Stimulated activated effector memory CD8-positive, alpha-beta T cell treated with anti-CD3 and anti-CD28 coated beads, Interleukin-12 subunit alpha, Interleukin-12 subunit beta, amount 100 ng/mL, for 72 hours (primary cell): ENCODE data around the gene HEY2.
A peak's percentile ranks its signal among the peaks of the same experiment; 100 is the strongest.

ENCODE experiments used
- ATAC-seq: fragments of 150-1000 bp; cut with Tn5 transposase; 2 replicates; pipeline ENCODE4 v1.10.0; 2021
- DNase-seq, 2 donors: peaks; one replicate each; pipeline ENCODE4 v3.0.0; 2021 to 2022; ENCODE audit warnings: low spot score in 2 of 2
- H3K27ac Mint-ChIP-seq: one replicate; pipeline ENCODE4 v1.8.0; 2022; ENCODE audit warnings: mild to moderate bottlenecking, mixed read lengths
- H3K36me3 Mint-ChIP-seq: one replicate; pipeline ENCODE4 v1.8.0; 2022; ENCODE audit warnings: mild to moderate bottlenecking, mixed read lengths
- H3K4me1 Mint-ChIP-seq: one replicate; pipeline ENCODE4 v1.8.0; 2022; ENCODE audit warnings: mixed read lengths
- H3K4me3 Mint-ChIP-seq: one replicate; pipeline ENCODE4 v1.8.0; 2022; ENCODE audit warnings: mild to moderate bottlenecking, mixed read lengths
- H3K9me3 Mint-ChIP-seq: one replicate; pipeline ENCODE4 v1.8.0; 2022; ENCODE audit warnings: mixed read lengths

Gene HEY2

DNA sequence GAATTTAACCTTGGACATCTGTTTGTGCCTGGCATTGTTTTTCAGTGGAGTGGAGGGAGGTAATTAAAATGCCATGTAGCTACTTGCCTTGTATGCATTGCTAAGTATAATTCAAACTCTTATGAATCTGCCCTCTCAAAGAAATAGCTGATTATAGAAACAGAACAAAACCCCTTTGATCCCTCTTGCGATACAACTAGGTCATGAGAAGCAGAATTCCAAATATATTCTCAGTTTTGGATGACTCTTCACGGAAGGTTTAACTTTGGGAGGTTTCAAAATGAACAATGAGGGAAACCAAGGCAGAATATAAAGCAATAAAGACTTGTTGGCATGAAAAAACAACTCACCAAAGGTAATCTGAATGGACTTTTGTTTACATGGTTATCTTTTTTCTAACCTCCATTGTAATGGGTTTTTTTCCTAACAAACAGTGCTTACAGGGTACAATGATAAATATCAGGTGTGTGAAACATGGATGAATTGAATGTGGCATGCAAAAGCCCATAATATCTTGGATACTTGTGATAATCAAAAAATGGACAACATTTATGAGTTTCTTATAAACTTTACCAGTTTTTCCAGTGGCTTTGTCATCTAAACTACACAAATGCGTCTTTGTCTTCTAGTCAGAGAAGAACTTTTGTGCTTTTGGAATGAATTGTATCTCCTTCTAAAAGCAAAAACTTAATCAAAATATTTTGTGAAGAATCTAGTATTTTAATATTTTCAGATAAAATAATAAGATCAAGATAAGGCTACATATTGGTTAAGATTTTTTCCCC, 15.7 kb upstream of the HEY2 start:
- DNase-seq (no peak), ATAC-seq (no peak)
- Mint-ChIP-seq H3K9me3 (no peaks in the 10 kb centered on the region), H3K36me3 (no peaks in the 10 kb centered on the region), H3K4me3 (no peak overlapping the region), H3K27ac (no peak overlapping the region), H3K4me1 (no peaks in the 10 kb centered on the region)

- Mint-ChIP-seq H3K27ac (no peak overlapping the region), H3K4me3 (no peak overlapping the region), H3K4me1 (no peaks in the 10 kb centered on the region), H3K36me3 (no peaks in the 10 kb centered on the region), H3K9me3 (no peaks in the 10 kb centered on the region)
- no peak for DNase-seq
- no peak for ATAC-seq
Measured at GRCh38 chr6:125738276-125738675, 11.2 kb upstream of the HEY2 start.

DNA sequence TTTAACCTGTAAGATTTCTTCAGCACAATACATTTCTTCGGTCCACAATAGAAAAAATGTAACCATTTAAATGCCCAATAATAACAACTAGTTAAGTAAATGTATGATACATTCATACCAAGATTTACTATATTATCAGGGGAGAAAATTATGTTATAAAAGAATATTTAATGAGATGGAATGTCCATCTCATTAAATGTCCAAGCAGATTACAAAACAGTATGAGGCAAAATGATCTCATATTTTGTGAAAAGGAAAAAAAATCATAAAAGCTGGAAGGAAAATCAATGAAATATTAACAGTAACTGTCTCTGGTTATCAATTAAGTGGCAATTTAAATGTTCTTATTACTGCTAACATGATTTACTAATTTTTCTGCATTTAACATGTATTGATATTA, 10.1 kb upstream of the HEY2 start:
- Mint-ChIP-seq H3K4me3 (no peak overlapping the region), H3K27ac (no peak overlapping the region), H3K4me1 (no peaks in the 10 kb centered on the region), H3K36me3 (no peaks in the 10 kb centered on the region), H3K9me3 (no peaks in the 10 kb centered on the region)
- DNase-seq (no peak), ATAC-seq (no peak)

GRCh38 chr6:125741336-125741735, 8.1 kb upstream of the HEY2 start:
- peak; percentile 62 for ATAC-seq
- Mint-ChIP-seq H3K4me3 (no peak overlapping the region), H3K4me1 (peaks cover 4% of the 10 kb centered on the region), H3K36me3 (no peaks in the 10 kb centered on the region), H3K9me3 (no peaks in the 10 kb centered on the region), H3K27ac (no peak overlapping the region)
- no peak for DNase-seq

DNA sequence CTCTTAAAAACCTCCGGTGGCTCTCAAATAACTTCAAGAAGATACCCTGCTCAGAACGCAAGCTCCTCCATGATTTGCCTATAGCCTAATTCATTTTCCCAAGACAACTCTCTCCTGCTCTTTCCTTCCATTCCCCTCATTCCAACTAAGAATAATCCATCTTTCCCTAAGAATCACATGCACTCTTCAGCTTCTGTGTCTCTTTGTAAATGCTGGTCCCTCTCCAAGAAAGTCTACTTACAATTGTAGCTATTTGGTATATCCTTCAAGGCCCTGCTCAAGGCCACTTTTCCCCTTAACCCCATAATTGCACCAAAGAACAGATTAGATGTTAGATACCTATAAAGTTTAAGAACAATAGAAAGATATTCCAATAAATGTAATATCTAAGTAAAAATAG, 7.4 kb upstream of the HEY2 start:
- no peaks in the 10 kb centered on the region for H3K9me3 Mint-ChIP-seq
- no peak for ATAC-seq
- peaks cover 11% of the 10 kb centered on the region for H3K4me1 Mint-ChIP-seq
- no peak for DNase-seq
- H3K4me3 Mint-ChIP-seq, result no peak overlapping the region
- H3K27ac Mint-ChIP-seq, result no peak overlapping the region
- H3K36me3 Mint-ChIP-seq, result no peaks in the 10 kb centered on the region

DNA sequence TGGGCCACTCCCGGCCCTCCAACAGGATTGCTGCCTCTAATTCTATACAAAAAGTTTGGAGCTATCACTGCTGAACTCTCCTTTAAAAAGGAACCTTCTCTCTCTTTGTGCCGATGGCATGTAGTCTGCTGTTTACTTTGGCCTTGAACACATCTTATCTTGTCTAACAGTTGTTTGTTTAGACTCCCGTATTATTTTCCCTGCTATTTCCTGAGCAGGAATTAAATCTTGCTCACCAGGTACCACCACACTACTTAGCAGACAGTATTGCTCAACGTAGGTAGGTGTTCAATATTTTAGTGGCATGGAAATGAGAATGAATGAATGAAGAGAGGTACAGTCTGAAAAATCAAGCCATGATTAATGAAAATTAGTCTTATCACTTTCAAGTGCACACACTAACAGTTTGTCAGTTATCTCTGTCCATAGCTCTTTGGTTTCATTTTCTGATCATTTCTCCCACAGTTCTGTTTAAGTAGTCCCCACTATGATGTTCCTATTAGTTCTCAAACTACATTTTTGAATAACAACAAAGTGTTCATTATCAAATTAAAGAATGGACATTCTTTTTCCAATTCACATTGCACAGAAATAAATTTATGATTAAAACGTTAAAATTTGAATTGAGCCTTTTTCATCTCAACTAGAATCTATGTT, 6.8 kb upstream of the HEY2 start:
- H3K36me3 Mint-ChIP-seq, result no peaks in the 10 kb centered on the region
- no peak overlapping the region for H3K27ac Mint-ChIP-seq
- DNase-seq (no peak), ATAC-seq (no peak)
- H3K4me1 Mint-ChIP-seq, result peaks cover 12% of the 10 kb centered on the region
- no peak overlapping the region for H3K4me3 Mint-ChIP-seq
- no peaks in the 10 kb centered on the region for H3K9me3 Mint-ChIP-seq

DNA sequence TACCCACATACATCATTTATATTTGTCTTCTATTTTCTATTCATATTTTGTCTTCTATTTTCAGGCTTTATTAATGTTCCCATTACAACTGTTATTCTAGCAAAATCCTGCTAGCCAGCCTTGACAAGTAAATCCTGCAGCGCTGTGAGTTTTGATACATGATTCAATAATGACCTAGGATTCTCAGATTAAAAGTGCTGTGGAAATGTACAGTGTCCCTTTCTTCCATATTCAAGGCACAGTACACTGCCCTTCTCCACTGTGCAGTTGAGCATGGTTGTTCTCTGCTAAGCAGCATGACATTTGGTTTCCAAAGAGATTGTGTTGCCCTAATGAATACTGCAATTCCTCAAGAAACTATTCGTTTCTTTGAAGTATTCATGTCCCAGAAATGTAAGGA, 5.8 kb upstream of the HEY2 start:
- Mint-ChIP-seq H3K36me3 (no peaks in the 10 kb centered on the region), H3K27ac (no peak overlapping the region), H3K4me3 (no peak overlapping the region), H3K4me1 (peaks cover 20% of the 10 kb centered on the region), H3K9me3 (no peaks in the 10 kb centered on the region)
- DNase-seq (no peak), ATAC-seq (no peak)

GRCh38 chr6:125745281-125746018, 4.0 kb upstream of the HEY2 start:
- Mint-ChIP-seq H3K4me1 (peaks cover 33% of the 10 kb centered on the region), H3K9me3 (no peaks in the 10 kb centered on the region), H3K36me3 (peaks cover 6% of the 10 kb centered on the region), H3K27ac (no peak overlapping the region), H3K4me3 (peak overlapping the region; percentile 91)
- DNase-seq, result no peak
- no peak for ATAC-seq

GRCh38 chr6:125746019-125746414, 3.4 kb upstream of the HEY2 start:
- H3K27ac Mint-ChIP-seq, result no peak overlapping the region
- no peak for ATAC-seq
- no peak for DNase-seq
- H3K36me3 Mint-ChIP-seq, result peaks cover 6% of the 10 kb centered on the region
- peak overlapping the region; percentile 91 for H3K4me3 Mint-ChIP-seq
- peaks cover 37% of the 10 kb centered on the region for H3K4me1 Mint-ChIP-seq
- H3K9me3 Mint-ChIP-seq, result no peaks in the 10 kb centered on the region

DNA sequence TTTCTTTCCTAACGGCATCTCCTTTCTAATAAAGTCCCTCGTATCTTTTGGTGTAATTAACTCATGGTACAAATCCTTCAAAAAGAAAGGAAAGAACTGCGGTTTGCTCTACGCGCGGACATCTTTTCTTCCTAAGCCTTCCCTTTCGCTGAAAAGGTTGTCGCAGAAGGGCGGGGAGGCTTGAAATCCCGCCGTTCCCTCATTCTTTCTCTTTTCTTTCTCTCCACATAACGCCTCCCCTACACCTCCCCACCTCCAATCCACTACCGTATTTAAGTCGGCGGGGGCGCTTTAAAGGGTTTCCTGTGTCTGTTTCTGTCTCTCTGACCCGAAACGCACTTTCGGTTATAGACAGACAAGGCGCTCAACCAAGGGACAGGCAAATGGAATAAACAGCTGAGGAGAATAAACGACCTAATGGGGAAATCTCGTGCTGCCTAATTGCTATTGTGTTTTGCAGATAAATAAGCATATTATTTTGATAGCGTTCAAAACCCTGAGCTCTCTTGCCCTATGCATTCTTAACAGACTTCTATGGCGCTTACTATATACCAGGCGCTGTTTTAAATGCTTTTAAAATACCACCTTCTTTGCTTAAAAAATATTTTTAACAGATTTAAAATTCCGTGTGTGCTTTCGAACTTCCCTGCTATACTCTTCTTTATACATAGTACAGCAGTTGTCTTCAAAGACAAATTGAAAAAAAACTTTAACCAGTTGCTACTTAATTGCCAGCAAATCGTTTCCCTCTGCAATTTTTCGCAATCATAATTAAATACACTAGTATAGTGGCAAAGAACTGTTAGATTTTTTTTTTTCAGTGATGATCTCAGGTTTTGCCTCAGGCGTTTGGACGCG, 2.5 kb upstream of the HEY2 start:
- peak overlapping the region; percentile 91 for H3K4me3 Mint-ChIP-seq
- H3K4me1 Mint-ChIP-seq, result peaks cover 37% of the 10 kb centered on the region
- peak; percentile 71 for ATAC-seq
- H3K9me3 Mint-ChIP-seq, result no peaks in the 10 kb centered on the region
- H3K36me3 Mint-ChIP-seq, result peaks cover 6% of the 10 kb centered on the region
- H3K27ac Mint-ChIP-seq, result peak overlapping the region; percentile 5
- peak; percentile 28 to 68 for DNase-seq

DNA sequence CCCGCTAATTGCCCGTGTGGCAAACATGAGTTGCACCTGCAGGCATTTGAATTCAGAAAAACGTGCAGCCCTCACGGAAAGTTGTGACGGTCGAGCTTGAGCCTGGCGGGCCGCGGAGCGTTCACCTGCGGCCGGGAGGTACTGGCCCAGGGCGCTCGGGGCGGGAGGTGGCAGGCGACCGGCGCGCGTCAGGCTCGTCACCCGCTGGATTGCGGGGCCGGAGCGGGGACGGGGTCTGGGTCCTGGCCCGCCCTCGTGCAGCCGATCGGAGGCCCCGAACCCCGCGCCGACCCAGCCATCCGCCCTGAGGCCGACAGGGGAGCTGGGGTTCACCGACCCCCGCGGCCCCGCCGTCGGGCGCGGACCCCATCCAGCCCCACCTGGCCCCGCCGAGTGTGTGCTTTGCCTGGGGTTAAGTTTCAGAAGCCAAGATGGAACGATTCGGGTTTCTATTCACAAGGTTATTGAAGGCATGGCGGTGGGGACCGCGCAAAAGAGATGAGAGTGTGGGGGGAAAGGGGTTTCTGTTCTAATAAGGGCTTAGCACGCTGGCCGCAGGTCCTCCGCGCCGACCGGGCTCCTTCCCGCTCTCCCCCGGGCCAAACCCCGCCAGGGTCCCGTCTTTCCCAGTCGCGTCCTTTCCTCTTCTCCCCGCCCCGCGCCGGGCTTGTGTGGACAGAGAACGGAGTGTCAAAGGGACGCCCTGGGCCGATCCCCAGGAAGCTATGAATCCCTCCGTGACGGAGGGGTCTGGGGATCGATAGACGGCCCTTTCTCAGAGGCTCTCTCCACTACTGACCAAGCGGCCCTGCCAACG, 1.6 kb upstream of the HEY2 start:
- Mint-ChIP-seq H3K4me3 (peak overlapping the region; percentile 91), H3K9me3 (no peaks in the 10 kb centered on the region), H3K36me3 (peaks cover 6% of the 10 kb centered on the region), H3K4me1 (peaks cover 37% of the 10 kb centered on the region), H3K27ac (no peak overlapping the region)
- peak; percentile 8 for ATAC-seq
- DNase-seq, result peak in 1 of 2 donors; percentile 64

- no peaks in the 10 kb centered on the region for H3K9me3 Mint-ChIP-seq
- H3K4me3 Mint-ChIP-seq, result peak overlapping the region; percentile 91
- DNase-seq (peak in 1 of 2 donors; percentile 53), ATAC-seq (peak; percentile 1)
- H3K36me3 Mint-ChIP-seq, result peaks cover 6% of the 10 kb centered on the region
- peaks cover 37% of the 10 kb centered on the region for H3K4me1 Mint-ChIP-seq
- no peak overlapping the region for H3K27ac Mint-ChIP-seq
Measured at GRCh38 chr6:125748406-125749172, 843 bp upstream of the HEY2 start.

DNA sequence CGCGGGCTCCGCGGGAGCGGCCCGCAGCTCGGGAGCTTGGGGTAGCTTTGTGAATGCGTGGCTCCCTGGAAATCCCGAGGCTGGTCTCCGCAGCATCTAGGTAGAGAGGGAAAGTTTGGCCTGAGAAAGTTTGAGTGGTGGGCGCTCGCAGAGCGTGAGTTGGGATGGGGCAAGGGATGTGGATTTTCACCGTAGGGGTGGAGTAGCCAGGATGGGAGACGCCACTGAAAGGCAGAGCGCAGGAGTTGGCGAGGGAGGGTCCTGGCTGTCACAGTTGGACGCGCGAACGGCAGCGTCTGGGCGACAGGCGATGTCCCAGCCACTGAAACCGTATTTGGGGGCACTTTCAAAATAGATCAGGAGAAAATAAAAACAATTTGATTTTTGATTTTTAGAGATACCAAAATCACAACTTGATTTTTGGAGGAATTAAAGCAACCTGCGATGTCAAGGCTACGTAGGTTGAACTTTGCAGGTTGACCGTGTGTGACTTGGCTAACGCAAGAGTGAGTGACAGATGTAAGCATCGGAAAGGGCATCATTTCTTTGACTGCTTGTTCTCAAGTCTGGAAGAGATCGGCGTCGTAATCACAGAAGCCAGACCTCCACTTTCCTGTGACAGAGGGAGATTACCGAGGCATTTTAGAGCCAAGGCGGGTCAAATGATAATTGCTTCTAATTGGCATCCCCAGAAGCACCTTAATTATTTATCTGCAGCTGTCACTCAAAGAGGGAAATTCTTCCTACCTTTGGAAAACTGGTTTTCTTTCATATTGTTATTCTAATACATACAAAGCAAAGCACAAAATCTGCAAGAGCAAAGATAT, 646 bp downstream of the HEY2 start:
- ATAC-seq (no peak), DNase-seq (no peak)
- H3K4me1 Mint-ChIP-seq, result peaks cover 37% of the 10 kb centered on the region
- H3K9me3 Mint-ChIP-seq, result no peaks in the 10 kb centered on the region
- H3K36me3 Mint-ChIP-seq, result peaks cover 6% of the 10 kb centered on the region
- H3K4me3 Mint-ChIP-seq, result peak overlapping the region; percentile 91
- H3K27ac Mint-ChIP-seq, result peak overlapping the region; percentile 16
